Measurements from ENCODE around the gene TBC1D17. TPM values are rescaled to one million over a fixed set of nuclear protein-coding genes. Genes with fewer than 3 reads are reported as not detected.

TBC1D17 gene
- total RNA-seq, 2 donors from 2014 or later: 27.9 to 31.7 TPM

- no peak for DNase-seq (ENCODE audit: low spot score)
- Histone ChIP-seq H3K4me3 (peak overlapping the region; percentile 68), H3K27ac (peak overlapping the region; percentile 67 to 80), H3K27me3 (replicated peaks; ENCODE audit: insufficient read depth) (no peaks in the 10 kb centered on the region), H3K4me1 (ENCODE audit: control insufficient read depth in 1 of 2, low read depth in 2 of 2) (peaks cover 20 to 49% of the 10 kb centered on the region in 2 donors), H3K36me3 (no peaks in the 10 kb centered on the region), H3K9me3 (no peaks in the 10 kb centered on the region)
- TF ChIP-seq CTCF (IDR thresholded peaks at IDR 0.05): no peak
- no peak for ATAC-seq (ENCODE audit: insufficient number of reproducible peaks, low FRiP score, low read depth)
These were observed 7.1 kb upstream of the TBC1D17 start for GRCh38 chr19:49870309-49870901.

- ATAC-seq (ENCODE audit: insufficient number of reproducible peaks, low FRiP score, low read depth): no peak
- Histone ChIP-seq H3K4me1 (ENCODE audit: control insufficient read depth in 1 of 2, low read depth in 2 of 2) (peaks cover 18 to 44% of the 10 kb centered on the region in 2 donors), H3K27ac (no peak overlapping the region)
These were observed 6.0 kb upstream of the TBC1D17 start for GRCh38 chr19:49871349-49871985.

GRCh38 chr19:49872245-49873128 is 5.0 kb upstream of the TBC1D17 start:
- TF ChIP-seq CTCF (IDR thresholded peaks at IDR 0.05): no peak
- ATAC-seq (ENCODE audit: insufficient number of reproducible peaks, low FRiP score, low read depth) (no peak), DNase-seq (ENCODE audit: low spot score) (no peak)
- Histone ChIP-seq H3K36me3 (no peaks in the 10 kb centered on the region), H3K9me3 (no peaks in the 10 kb centered on the region), H3K4me1 (ENCODE audit: control insufficient read depth in 1 of 2, low read depth in 2 of 2) (peaks cover 14 to 40% of the 10 kb centered on the region in 2 donors), H3K4me3 (no peak overlapping the region), H3K27ac (no peak overlapping the region), H3K27me3 (replicated peaks; ENCODE audit: insufficient read depth) (no peaks in the 10 kb centered on the region)

More at GRCh38 chr19:49871349-49871985, 6.0 kb upstream of the TBC1D17 start:
- Histone ChIP-seq H3K27me3 (replicated peaks; ENCODE audit: insufficient read depth) (no peaks in the 10 kb centered on the region), H3K4me3 (no peak overlapping the region), H3K36me3 (no peaks in the 10 kb centered on the region), H3K9me3 (no peaks in the 10 kb centered on the region)
- no peak for DNase-seq (ENCODE audit: low spot score)
- no peak for TF ChIP-seq CTCF (IDR thresholded peaks at IDR 0.05)

GRCh38 chr19:49873129-49873521 is 4.4 kb upstream of the TBC1D17 start:
- H3K4me1 ChIP-seq (ENCODE audit: control insufficient read depth in 1 of 2, low read depth in 2 of 2): peaks cover 11 to 35% of the 10 kb centered on the region in 2 donors

More at GRCh38 chr19:49873129-49873521, 4.4 kb upstream of the TBC1D17 start:
- DNase-seq (ENCODE audit: low spot score) (no peak), ATAC-seq (ENCODE audit: insufficient number of reproducible peaks, low FRiP score, low read depth) (no peak)
- no peaks in the 10 kb centered on the region for H3K27me3 ChIP-seq (replicated peaks; ENCODE audit: insufficient read depth)
- H3K36me3 ChIP-seq: no peaks in the 10 kb centered on the region
- no peak overlapping the region for H3K27ac ChIP-seq
- no peaks in the 10 kb centered on the region for H3K9me3 ChIP-seq
- no peak for TF ChIP-seq CTCF (IDR thresholded peaks at IDR 0.05)
- H3K4me3 ChIP-seq: no peak overlapping the region

Data from thoracic aorta (tissue), 2 donors.